Measurements from ENCODE around the gene TSPAN1.

- TF ChIP-seq, protein P1, sequence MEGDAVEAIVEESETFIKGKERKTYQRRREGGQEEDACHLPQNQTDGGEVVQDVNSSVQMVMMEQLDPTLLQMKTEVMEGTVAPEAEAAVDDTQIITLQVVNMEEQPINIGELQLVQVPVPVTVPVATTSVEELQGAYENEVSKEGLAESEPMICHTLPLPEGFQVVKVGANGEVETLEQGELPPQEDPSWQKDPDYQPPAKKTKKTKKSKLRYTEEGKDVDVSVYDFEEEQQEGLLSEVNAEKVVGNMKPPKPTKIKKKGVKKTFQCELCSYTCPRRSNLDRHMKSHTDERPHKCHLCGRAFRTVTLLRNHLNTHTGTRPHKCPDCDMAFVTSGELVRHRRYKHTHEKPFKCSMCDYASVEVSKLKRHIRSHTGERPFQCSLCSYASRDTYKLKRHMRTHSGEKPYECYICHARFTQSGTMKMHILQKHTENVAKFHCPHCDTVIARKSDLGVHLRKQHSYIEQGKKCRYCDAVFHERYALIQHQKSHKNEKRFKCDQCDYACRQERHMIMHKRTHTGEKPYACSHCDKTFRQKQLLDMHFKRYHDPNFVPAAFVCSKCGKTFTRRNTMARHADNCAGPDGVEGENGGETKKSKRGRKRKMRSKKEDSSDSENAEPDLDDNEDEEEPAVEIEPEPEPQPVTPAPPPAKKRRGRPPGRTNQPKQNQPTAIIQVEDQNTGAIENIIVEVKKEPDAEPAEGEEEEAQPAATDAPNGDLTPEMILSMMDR (IDR thresholded peaks at IDR 0.05), result peak; percentile 86 to 92 (median 86)
- TF ChIP-seq POLR2AphosphoS5 (IDR thresholded peaks at IDR 0.05) (peak in 1 of 2 donors; percentile 25), POLR2A (IDR thresholded peaks at IDR 0.05; ENCODE audit: low read depth) (no peak)
Observed at GRCh38 chr1:46223472-46223943, 48.6 kb downstream of the TSPAN1 start.
